Ishikawa (cell line): ENCODE data around the gene PBX4.

Experiments
- CEBPB ChIP-seq: IDR thresholded peaks from 2 replicates; pipeline ENCODE4 v1.6.1; 2012
- CREB1 ChIP-seq: IDR thresholded peaks from 2 replicates; pipeline ENCODE4 v1.6.1; 2012; ENCODE audit warnings: low read depth
- EGR1 ChIP-seq: IDR thresholded peaks from 2 replicates; pipeline ENCODE4 v1.6.1; 2012
- EP300 ChIP-seq: IDR thresholded peaks from 2 replicates; pipeline ENCODE4 v1.6.1; 2012; ENCODE audit warnings: borderline replicate concordance
- FOXM1 ChIP-seq: IDR thresholded peaks from 2 replicates; pipeline ENCODE4 v1.6.1; 2012; ENCODE audit warnings: low read depth, borderline replicate concordance
- NFIC ChIP-seq: IDR thresholded peaks from 2 replicates; pipeline ENCODE4 v1.6.1; 2012
- RAD21 ChIP-seq: IDR thresholded peaks from 2 replicates; pipeline ENCODE4 v1.6.1; 2012; ENCODE audit warnings: low read depth
- TAF1 ChIP-seq: IDR thresholded peaks from 2 replicates; pipeline ENCODE4 v1.6.1; 2012; ENCODE audit warnings: low read depth, mild to moderate bottlenecking
- TCF12 ChIP-seq: IDR thresholded peaks from 2 replicates; pipeline ENCODE4 v1.6.1; 2012; ENCODE audit warnings: low read depth
- TEAD4 ChIP-seq: IDR thresholded peaks from 2 replicates; pipeline ENCODE4 v1.6.1; 2012
- YY1 ChIP-seq: IDR thresholded peaks from 2 replicates; pipeline ENCODE4 v1.6.1; 2012; ENCODE audit warnings: low read depth
- ZBTB7A ChIP-seq: IDR thresholded peaks from 2 replicates; pipeline ENCODE4 v1.6.1; 2012; ENCODE audit warnings: low read depth
- TF ChIP-seq, protein P1 (sequence below): IDR thresholded peaks from 2 replicates; pipeline ENCODE4 v1.6.1; 2012
- TF ChIP-seq, protein P2 (sequence below): IDR thresholded peaks from 2 replicates; pipeline ENCODE4 v1.6.1; 2012
- TF ChIP-seq, protein P3 (sequence below): IDR thresholded peaks from 2 replicates; pipeline ENCODE4 v1.6.1; 2012; ENCODE audit warnings: low read depth, mild to moderate bottlenecking

PBX4 gene

DNA sequence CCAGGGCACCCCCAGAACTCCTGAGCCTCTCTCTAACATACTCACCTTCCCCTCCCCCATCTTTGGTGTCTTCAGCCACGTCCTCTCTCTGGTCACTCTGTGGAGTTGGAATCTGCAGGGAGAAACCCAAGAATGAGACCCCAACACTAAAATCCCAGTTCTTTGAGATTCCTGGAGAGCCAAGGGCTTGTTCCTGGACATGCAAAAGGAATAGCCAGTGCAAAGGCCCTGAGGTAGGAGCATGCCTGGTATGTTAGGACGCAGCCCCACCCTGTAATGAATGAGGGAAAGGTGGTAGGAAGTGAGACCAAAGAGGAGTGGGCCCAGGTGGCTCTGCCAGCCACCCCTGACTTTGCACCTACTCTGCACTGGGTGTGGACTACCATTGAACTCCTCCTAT is 11.9 kb upstream of the PBX4 start:
- no peak for TF ChIP-seq TCF12
- no peak for TF ChIP-seq RAD21
- no peak for TF ChIP-seq CREB1
- no peak for TF ChIP-seq YY1
- TF ChIP-seq, protein P1, sequence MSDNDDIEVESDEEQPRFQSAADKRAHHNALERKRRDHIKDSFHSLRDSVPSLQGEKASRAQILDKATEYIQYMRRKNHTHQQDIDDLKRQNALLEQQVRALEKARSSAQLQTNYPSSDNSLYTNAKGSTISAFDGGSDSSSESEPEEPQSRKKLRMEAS = no peak
- TF ChIP-seq CEBPB = no peak
- TF ChIP-seq TEAD4 = no peak
- TF ChIP-seq EGR1 = no peak
- TF ChIP-seq, protein P2, sequence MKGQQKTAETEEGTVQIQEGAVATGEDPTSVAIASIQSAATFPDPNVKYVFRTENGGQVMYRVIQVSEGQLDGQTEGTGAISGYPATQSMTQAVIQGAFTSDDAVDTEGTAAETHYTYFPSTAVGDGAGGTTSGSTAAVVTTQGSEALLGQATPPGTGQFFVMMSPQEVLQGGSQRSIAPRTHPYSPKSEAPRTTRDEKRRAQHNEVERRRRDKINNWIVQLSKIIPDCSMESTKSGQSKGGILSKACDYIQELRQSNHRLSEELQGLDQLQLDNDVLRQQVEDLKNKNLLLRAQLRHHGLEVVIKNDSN = no peak
- TF ChIP-seq ZBTB7A = no peak
- TF ChIP-seq, protein P3, sequence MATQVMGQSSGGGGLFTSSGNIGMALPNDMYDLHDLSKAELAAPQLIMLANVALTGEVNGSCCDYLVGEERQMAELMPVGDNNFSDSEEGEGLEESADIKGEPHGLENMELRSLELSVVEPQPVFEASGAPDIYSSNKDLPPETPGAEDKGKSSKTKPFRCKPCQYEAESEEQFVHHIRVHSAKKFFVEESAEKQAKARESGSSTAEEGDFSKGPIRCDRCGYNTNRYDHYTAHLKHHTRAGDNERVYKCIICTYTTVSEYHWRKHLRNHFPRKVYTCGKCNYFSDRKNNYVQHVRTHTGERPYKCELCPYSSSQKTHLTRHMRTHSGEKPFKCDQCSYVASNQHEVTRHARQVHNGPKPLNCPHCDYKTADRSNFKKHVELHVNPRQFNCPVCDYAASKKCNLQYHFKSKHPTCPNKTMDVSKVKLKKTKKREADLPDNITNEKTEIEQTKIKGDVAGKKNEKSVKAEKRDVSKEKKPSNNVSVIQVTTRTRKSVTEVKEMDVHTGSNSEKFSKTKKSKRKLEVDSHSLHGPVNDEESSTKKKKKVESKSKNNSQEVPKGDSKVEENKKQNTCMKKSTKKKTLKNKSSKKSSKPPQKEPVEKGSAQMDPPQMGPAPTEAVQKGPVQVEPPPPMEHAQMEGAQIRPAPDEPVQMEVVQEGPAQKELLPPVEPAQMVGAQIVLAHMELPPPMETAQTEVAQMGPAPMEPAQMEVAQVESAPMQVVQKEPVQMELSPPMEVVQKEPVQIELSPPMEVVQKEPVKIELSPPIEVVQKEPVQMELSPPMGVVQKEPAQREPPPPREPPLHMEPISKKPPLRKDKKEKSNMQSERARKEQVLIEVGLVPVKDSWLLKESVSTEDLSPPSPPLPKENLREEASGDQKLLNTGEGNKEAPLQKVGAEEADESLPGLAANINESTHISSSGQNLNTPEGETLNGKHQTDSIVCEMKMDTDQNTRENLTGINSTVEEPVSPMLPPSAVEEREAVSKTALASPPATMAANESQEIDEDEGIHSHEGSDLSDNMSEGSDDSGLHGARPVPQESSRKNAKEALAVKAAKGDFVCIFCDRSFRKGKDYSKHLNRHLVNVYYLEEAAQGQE = no peak
- no peak for TF ChIP-seq NFIC
- no peak for TF ChIP-seq TAF1
- TF ChIP-seq EP300 = no peak
- TF ChIP-seq FOXM1 = no peak

DNA sequence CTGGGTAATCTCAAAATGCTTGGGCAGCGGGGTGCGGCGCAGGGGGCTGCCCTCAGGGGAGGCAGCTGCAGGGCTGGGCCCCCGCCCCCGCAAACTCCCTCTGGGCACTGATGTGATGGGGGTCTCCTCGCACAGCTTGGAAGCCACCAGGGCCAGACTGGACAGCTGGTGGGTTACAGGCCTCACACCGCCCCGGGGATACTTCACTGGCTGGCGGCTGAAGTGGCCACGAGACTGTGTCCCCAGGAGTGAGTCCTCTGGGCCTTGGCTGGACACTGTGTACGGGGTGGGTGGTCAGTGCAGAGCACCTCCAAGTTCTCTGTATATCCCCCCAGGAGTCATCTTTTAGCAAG is 11.6 kb upstream of the PBX4 start:
- TF ChIP-seq TCF12 (no peak), RAD21 (no peak), FOXM1 (no peak), TAF1 (no peak), CEBPB (no peak), YY1 (no peak), NFIC (no peak), CREB1 (no peak), EGR1 (no peak)
- TF ChIP-seq, protein P2 = no peak

DNA sequence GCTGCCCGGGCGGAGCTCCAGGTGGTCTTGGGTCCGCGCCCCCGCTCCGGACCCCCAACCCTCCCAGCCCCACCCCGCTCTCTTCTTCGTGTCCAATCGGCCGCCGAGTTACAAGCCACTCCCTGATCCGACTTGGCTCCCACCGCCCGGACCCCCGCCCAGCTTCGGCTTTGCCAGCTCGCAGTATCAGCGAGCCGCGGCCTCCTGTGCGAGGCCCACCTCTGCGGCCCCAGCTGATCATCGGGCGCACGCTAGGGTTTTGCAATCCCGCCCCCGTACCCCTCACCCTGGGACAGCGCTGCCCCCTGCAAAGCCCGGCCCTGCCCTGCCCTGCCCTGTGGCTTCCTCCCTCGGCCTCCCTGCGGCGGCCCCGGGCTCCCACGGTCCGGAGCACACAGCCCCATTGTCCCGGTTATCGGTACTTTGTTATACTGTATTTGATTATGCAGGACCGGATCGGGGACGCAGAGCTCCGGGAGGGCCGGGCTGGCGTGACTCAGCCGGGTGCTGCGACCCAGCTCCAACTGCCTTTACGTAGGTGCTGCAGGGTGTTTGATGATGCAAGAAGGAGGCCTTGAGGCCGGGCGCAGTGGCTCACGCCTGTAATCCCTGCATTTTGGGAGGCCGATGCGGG is 10.1 kb upstream of the PBX4 start:
- TF ChIP-seq ZBTB7A (peak; percentile 99), RAD21 (no peak), CEBPB (no peak; the same call in none of the 2 replicates), EGR1 (peak; percentile 69), TCF12 (peak; percentile 37), TAF1 (no peak), EP300 (peak; percentile 41; the same call in 1 of the 2 replicates)

DNA sequence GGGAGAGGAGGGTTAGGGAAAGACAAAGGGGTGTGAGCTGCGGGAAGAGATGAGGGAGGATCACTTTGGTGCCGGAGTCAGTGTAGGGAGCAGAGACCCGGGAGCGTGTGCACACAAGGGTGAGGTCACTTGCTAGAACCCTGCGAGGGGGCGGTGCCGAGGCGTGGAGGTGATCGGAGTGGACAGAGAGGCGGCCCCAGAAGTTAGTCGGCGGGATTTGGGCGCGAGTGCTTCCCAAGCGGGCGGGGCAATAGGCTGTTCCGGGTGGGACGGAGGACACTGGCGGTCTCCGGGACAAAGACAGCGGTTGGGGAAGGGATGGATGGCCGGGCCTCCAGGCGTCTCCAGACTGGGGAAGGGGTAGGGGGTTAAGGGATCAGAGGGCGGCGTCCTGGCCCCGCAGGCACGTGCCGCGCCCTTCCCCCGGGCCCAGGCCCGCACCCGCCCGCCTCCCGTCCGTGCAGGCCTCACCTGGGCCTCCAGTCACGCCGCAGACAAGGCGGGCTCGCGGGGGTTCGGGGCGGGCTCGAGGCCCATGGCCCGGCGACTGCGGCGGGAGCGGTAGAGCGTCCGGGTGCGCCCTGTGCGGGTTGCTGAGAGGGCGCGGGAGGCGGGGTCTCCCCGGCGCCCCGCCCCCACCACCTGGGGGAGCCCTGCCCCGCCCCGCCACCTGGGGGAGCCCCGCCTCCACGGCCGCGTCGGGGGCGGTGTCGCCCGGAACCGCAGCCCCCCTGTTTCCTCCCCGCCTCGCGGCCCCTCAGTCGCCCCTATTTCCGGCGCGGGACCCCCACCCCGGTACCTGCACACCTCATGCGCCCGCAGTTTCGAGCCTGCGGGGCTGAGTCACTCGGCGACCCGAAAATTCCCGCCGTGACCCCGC is 9.4 kb upstream of the PBX4 start, which contains the start of gene LPAR2:
Gene LPAR2 (minus strand): TSS at position 600 of the 880 bp plus-strand sequence. CDS start 945 bp downstream, outside the sequence.
- TF ChIP-seq, protein P1 = peak; percentile 77
- TF ChIP-seq EGR1 (peak; percentile 33; the same call in 1 of the 2 replicates), ZBTB7A (no peak; the same call in 1 of the 2 replicates), CEBPB (no peak), FOXM1 (no peak), CREB1 (no peak)
- TF ChIP-seq, protein P3 = no peak
- TF ChIP-seq, protein P2 = peak; percentile 54
